ENCODE data around the gene POLK.

The POLK gene

DNA sequence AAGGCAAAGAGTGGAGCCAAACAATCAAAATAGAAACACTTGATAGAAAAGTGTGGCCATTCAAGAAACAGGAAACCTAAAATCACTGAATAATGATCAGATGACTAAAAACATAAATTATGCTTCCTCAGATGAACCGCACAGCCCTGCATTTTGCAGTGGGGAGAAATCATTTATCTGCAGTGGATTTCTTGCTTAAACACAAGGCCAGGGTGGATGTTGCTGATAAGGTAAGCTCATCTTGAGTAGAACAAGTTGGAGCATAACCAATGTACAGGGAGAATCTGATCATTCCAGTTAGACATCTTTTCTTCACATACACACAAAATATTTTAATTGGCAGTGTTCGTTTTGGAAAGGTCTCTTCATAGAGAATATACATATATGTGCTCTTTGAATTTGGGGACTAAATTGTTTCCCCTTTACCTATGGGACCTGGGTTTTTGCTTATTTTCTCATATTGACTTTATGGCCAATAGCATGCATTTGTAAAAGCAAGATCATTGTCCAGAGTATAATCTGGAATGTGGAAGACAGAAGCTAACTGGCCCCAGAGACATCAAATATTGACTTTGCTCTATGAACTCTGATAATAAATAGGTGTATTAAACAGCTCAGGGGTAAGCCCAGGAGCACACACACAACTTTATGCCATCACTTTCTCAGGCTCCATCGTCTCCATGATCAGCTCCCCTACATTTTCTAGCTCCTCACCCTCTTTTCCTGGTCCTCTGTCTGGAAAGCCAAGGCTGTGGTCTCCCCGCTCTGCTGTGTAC lies 108.7 kb downstream of the POLK start:
- TF ChIP-seq CREB1 (IDR thresholded peaks at IDR 0.05; ENCODE audit: low read depth) (no peak), TEAD4 (IDR thresholded peaks at IDR 0.05) (no peak)
- TF ChIP-seq, protein P1, sequence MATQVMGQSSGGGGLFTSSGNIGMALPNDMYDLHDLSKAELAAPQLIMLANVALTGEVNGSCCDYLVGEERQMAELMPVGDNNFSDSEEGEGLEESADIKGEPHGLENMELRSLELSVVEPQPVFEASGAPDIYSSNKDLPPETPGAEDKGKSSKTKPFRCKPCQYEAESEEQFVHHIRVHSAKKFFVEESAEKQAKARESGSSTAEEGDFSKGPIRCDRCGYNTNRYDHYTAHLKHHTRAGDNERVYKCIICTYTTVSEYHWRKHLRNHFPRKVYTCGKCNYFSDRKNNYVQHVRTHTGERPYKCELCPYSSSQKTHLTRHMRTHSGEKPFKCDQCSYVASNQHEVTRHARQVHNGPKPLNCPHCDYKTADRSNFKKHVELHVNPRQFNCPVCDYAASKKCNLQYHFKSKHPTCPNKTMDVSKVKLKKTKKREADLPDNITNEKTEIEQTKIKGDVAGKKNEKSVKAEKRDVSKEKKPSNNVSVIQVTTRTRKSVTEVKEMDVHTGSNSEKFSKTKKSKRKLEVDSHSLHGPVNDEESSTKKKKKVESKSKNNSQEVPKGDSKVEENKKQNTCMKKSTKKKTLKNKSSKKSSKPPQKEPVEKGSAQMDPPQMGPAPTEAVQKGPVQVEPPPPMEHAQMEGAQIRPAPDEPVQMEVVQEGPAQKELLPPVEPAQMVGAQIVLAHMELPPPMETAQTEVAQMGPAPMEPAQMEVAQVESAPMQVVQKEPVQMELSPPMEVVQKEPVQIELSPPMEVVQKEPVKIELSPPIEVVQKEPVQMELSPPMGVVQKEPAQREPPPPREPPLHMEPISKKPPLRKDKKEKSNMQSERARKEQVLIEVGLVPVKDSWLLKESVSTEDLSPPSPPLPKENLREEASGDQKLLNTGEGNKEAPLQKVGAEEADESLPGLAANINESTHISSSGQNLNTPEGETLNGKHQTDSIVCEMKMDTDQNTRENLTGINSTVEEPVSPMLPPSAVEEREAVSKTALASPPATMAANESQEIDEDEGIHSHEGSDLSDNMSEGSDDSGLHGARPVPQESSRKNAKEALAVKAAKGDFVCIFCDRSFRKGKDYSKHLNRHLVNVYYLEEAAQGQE (IDR thresholded peaks at IDR 0.05; ENCODE audit: low read depth) = no peak
- TF ChIP-seq, protein P2, sequence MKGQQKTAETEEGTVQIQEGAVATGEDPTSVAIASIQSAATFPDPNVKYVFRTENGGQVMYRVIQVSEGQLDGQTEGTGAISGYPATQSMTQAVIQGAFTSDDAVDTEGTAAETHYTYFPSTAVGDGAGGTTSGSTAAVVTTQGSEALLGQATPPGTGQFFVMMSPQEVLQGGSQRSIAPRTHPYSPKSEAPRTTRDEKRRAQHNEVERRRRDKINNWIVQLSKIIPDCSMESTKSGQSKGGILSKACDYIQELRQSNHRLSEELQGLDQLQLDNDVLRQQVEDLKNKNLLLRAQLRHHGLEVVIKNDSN (IDR thresholded peaks at IDR 0.05) = no peak

DNA sequence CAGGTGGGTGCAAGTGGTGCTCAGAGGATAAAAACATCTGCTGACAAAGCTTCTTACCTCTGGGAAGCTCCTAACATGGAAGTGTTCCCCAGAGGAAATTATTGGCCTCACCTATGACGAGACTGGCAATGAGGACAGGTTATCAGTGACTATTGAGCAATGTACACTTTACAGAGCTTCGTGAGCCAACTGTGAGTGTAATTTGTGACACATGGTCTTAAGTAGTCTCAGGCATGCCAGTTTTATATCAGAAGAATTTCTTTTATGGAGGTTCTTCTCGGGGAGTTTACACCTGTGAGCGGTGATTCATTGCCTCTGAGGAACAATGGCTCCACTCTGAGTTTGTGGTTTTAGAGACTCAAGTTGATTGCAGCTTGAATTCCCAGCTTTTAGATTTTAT lies 110.9 kb downstream of the POLK start:
- no peak for TF ChIP-seq ZBTB7A (IDR thresholded peaks at IDR 0.05; ENCODE audit: low read depth)
- no peak for TF ChIP-seq FOXM1 (IDR thresholded peaks at IDR 0.05; ENCODE audit: borderline replicate concordance, low read depth)
- TF ChIP-seq, protein P1 (IDR thresholded peaks at IDR 0.05; ENCODE audit: low read depth) = no peak
- TF ChIP-seq CREB1 (IDR thresholded peaks at IDR 0.05; ENCODE audit: low read depth) = no peak
- TF ChIP-seq TCF12 (IDR thresholded peaks at IDR 0.05; ENCODE audit: low read depth) = peak; percentile 35; the same call in 1 of the 2 replicates
- TF ChIP-seq CEBPB (IDR thresholded peaks at IDR 0.05) = 0 out of 2 replicates have a peak, but pooled peaks have one; percentile 36
- TF ChIP-seq YY1 (IDR thresholded peaks at IDR 0.05; ENCODE audit: low read depth) = no peak
- no peak for TF ChIP-seq RAD21 (IDR thresholded peaks at IDR 0.05; ENCODE audit: low read depth)
- TF ChIP-seq EGR1 (IDR thresholded peaks at IDR 0.05) = no peak
- no peak for TF ChIP-seq TEAD4 (IDR thresholded peaks at IDR 0.05)
- TF ChIP-seq, protein P3, sequence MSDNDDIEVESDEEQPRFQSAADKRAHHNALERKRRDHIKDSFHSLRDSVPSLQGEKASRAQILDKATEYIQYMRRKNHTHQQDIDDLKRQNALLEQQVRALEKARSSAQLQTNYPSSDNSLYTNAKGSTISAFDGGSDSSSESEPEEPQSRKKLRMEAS (IDR thresholded peaks at IDR 0.05) = peak; percentile 41; the same call in 1 of the 2 replicates

DNA sequence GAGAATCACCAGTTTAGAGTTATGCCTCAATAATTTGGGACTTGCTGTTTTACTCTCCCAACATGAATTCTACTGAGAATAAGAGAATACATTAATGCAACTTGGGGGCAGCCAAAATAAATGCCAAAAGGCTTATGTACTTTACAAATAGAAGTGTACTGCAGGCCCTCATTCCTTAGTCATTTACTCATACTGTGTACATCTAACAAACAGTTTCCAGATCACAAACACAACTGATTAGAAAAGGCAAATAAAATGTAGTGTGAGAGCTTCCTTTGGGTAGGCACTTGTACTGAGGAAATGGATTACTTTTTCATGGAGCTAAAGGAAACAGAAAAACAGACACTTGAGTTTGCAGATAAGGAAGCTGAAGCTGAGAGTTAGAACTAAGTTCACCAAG lies 112.2 kb downstream of the POLK start:
- TF ChIP-seq NFIC (IDR thresholded peaks at IDR 0.05) = no peak
- TF ChIP-seq, protein P2 (IDR thresholded peaks at IDR 0.05) = no peak
- no peak for TF ChIP-seq FOXM1 (IDR thresholded peaks at IDR 0.05; ENCODE audit: borderline replicate concordance, low read depth)
- TF ChIP-seq TEAD4 (IDR thresholded peaks at IDR 0.05) = no peak
- no peak for TF ChIP-seq EGR1 (IDR thresholded peaks at IDR 0.05)
- TF ChIP-seq TCF12 (IDR thresholded peaks at IDR 0.05; ENCODE audit: low read depth) = no peak
- no peak for TF ChIP-seq ZBTB7A (IDR thresholded peaks at IDR 0.05; ENCODE audit: low read depth)

DNA sequence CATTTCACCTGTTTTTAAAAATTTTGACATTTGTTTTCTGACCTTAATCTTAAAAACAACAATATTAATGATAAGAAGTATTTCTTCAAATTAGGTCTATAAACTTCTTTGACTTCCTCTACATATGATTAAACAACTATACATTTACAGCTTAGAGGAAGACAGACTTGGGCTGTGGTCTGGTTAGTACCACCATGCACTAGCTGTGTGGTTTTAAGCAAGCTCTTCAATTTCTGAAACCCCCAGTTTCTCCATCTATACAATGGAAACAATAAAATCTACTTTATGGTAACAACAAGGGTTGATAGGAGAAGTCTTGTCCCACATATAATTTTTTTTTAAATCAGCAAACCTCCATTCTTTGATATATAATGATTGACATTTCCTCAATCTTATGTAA lies 115.3 kb downstream of the POLK start:
- TF ChIP-seq, protein P3 (IDR thresholded peaks at IDR 0.05) = no peak
- TF ChIP-seq ZBTB7A (IDR thresholded peaks at IDR 0.05; ENCODE audit: low read depth) (no peak), EP300 (IDR thresholded peaks at IDR 0.05; ENCODE audit: borderline replicate concordance) (no peak), RAD21 (IDR thresholded peaks at IDR 0.05; ENCODE audit: low read depth) (no peak)

DNA sequence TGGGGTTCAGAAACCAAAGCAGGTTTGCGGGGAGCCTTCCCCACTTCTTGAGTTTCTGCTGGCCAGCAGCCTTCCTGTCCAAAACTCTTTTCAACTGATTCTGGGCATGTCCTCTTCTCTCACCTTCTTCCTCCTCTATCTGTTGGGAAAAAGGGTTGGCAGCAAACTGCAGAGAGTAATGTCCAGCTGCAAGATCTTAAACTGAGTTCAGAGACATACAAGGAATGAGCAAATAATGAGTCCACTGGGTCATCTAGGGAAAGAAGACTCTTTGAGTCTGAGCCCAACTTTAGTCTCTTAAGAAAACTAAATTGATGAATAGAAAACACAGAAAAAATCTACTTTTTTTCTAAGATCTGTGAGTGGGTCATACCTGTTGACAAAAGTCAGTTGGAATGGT lies 116.1 kb downstream of the POLK start:
- TF ChIP-seq RAD21 (IDR thresholded peaks at IDR 0.05; ENCODE audit: low read depth) = no peak
- TF ChIP-seq EP300 (IDR thresholded peaks at IDR 0.05; ENCODE audit: borderline replicate concordance) = no peak
- no peak for TF ChIP-seq ZBTB7A (IDR thresholded peaks at IDR 0.05; ENCODE audit: low read depth)

DNA sequence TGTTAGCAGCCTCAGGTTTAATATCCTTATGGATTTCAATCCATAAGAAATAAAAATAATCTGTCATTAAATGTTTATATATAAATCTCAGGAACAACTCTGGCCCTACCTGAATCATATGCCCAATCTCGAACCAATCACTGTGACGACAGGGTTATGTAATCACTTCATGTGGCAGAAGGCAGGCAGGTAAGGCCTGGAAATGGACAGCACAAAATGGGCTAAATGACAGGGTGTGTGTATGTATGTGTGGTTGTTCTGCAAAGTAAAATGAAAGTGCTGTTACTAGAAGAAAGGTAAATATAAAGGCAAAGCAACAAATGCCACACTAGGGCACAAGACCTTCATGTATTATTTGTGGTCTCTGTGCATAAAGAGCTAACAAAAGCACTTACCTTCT lies 119.2 kb downstream of the POLK start:
- TF ChIP-seq FOXM1 (IDR thresholded peaks at IDR 0.05; ENCODE audit: borderline replicate concordance, low read depth) = no peak
- no peak for TF ChIP-seq TAF1 (IDR thresholded peaks at IDR 0.05; ENCODE audit: low read depth)

DNA sequence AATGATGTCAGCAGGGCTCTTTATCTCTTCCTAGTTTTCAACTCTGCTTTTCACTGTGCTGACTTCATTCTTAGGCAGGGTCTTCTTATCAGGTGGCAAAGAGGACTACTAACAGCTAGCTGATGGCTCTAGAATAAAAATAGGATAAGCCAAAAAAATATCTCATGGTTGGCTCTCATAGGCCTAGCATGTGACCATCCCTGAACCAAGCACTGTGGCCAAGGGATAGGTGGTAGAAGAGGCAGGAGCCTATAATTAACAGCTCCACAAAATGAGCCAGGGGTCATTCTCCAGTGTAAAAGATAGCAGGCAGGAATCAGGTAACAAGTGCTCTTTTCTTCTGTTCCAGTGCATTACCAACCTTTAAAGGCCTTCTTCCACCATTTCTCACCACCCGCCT lies 120.6 kb downstream of the POLK start:
- no peak for TF ChIP-seq YY1 (IDR thresholded peaks at IDR 0.05; ENCODE audit: low read depth)
- TF ChIP-seq CREB1 (IDR thresholded peaks at IDR 0.05; ENCODE audit: low read depth) = no peak
- no peak for TF ChIP-seq NFIC (IDR thresholded peaks at IDR 0.05)
- no peak for TF ChIP-seq EP300 (IDR thresholded peaks at IDR 0.05; ENCODE audit: borderline replicate concordance)
